HepG2 (cell line): Measurements from ENCODE around the gene TMEM187. TPM values are rescaled to one million over a fixed set of nuclear protein-coding genes. Genes with fewer than 3 reads are reported as not detected.
A peak's percentile ranks its signal among the peaks of the same experiment; 100 is the strongest.

Experiments
- BHLHE40 ChIP-seq: IDR thresholded peaks from 2 replicates; pipeline ENCODE4 v1.6.1; 2011; ENCODE audit warnings: low read length, improper control_type of control experiment
- CENPX ChIP-seq: sonication (generic); formaldehyde crosslinking; IDR thresholded peaks from 2 replicates; pipeline ENCODE4 v1.9.0; 2021; ENCODE audit warnings: mild to moderate bottlenecking, missing genetic modification reagents, moderate library complexity
- DNMT3B ChIP-seq: conservative IDR thresholded peaks from 2 replicates; pipeline ENCODE4 v1.6.1; 2016; ENCODE audit warnings: missing biosample characterization, control low read depth
- ELF3 ChIP-seq: IDR thresholded peaks from 2 replicates; pipeline ENCODE4 v1.6.1; 2016; ENCODE audit warnings: missing genetic modification reagents, missing compliant biosample characterization
- JUND ChIP-seq: sonication (generic); formaldehyde crosslinking; IDR thresholded peaks from 2 replicates; pipeline ENCODE4 v1.8.0; 2022; ENCODE audit warnings: mild to moderate bottlenecking, missing genetic modification reagents
- MAFK ChIP-seq, 2 experiments: IDR thresholded peaks in 1 of 2; conservative IDR thresholded peaks in 1 of 2; 2 replicates each; pipeline ENCODE4 v1.6.1; 2011; ENCODE audit warnings: improper control_type of control experiment in 2 of 2, low read length in 2 of 2
- RFXAP ChIP-seq: sonication (generic); formaldehyde crosslinking; IDR thresholded peaks from 2 replicates; pipeline ENCODE4 v1.4.0; 2020; ENCODE audit warnings: missing genetic modification reagents, borderline replicate concordance
- SOX5 ChIP-seq: IDR thresholded peaks from 2 replicates; pipeline ENCODE4 v1.6.1; 2016; ENCODE audit warnings: borderline replicate concordance
- SRY ChIP-seq: sonication (generic); formaldehyde crosslinking; IDR thresholded peaks from 2 replicates; pipeline ENCODE4 v1.8.0; 2022; ENCODE audit warnings: mild to moderate bottlenecking, missing genetic modification reagents
- SUZ12 ChIP-seq: fragments of 150-350 bp; IDR thresholded peaks from 2 replicates; pipeline ENCODE4 v1.6.1; 2014; ENCODE audit warnings: low read depth, low read length
- TRIM24 ChIP-seq: sonication (generic); formaldehyde crosslinking; IDR thresholded peaks from 2 replicates; pipeline ENCODE4 v1.8.0; 2022; ENCODE audit warnings: mild to moderate bottlenecking, missing genetic modification reagents
- ZFP41 ChIP-seq: sonication (generic); formaldehyde crosslinking; IDR thresholded peaks from 2 replicates; pipeline ENCODE4 v1.4.0; 2020; ENCODE audit warnings: mild to moderate bottlenecking, missing genetic modification reagents, borderline replicate concordance
- ZKSCAN5 ChIP-seq: sonication (generic); formaldehyde crosslinking; IDR thresholded peaks from 2 replicates; pipeline ENCODE4 v1.5.1; 2020; ENCODE audit warnings: mild to moderate bottlenecking, missing genetic modification reagents
- ZNF121 ChIP-seq: sonication (generic); formaldehyde crosslinking; IDR thresholded peaks from 2 replicates; pipeline ENCODE4 v1.5.0; 2020; ENCODE audit warnings: mild to moderate bottlenecking, missing genetic modification reagents
- ZNF619 ChIP-seq: sonication (generic); formaldehyde crosslinking; IDR thresholded peaks from 2 replicates; pipeline ENCODE4 v1.4.0; 2020; ENCODE audit warnings: mild to moderate bottlenecking, missing genetic modification reagents
- ZNF777 ChIP-seq: sonication (generic); formaldehyde crosslinking; IDR thresholded peaks from 2 replicates; pipeline ENCODE4 v1.4.0; 2020; ENCODE audit warnings: missing genetic modification reagents
- ZNF816 ChIP-seq: sonication (generic); formaldehyde crosslinking; IDR thresholded peaks from 2 replicates; pipeline ENCODE4 v1.8.0; 2022; ENCODE audit warnings: missing genetic modification reagents, mild to moderate bottlenecking, borderline replicate concordance
- polyA plus RNA-seq, 8 experiments: library from polyadenylated mRNA; depleted of rRNA in 3 of 8; stranded (reverse) in 7 of 8; unstranded in 1 of 8; fragments of >200 nt; fragmentation: Illumina TruSeq in 4 of 8; extraction: Trizol in 4 of 8; gene quantifications; 2 replicates each; pipeline versions ENCODE4 v1.2.1 to v1.2.3, GENCODE V29; 2011 to 2016; ENCODE audit warnings: low read depth in 4 of 8, missing spikeins in 1 of 8, mixed read lengths in 1 of 8; ENCODE audit not compliant: insufficient read depth in 1 of 8
- total RNA-seq, 5 experiments: library from RNA; depleted of rRNA; stranded (reverse); fragments of >200 nt; fragmentation: Illumina TruSeq; extraction: Trizol; gene quantifications; 2 replicates each; pipeline ENCODE4 v1.2.3, GENCODE V29; 2016; ENCODE audit warnings: low read depth in 1 of 5
- TF ChIP-seq, protein P1 (sequence below): sonication (generic); formaldehyde crosslinking; IDR thresholded peaks from 2 replicates; pipeline ENCODE4 v1.4.0; 2020; ENCODE audit warnings: missing genetic modification reagents
- TF ChIP-seq, protein P2 (sequence below): sonication (generic); formaldehyde crosslinking; IDR thresholded peaks from 2 replicates; pipeline ENCODE4 v1.4.0; 2020; ENCODE audit warnings: mild to moderate bottlenecking, missing genetic modification reagents
- TF ChIP-seq, protein P3 (sequence below): sonication (generic); formaldehyde crosslinking; IDR thresholded peaks from 2 replicates; pipeline ENCODE4 v1.4.0; 2020; ENCODE audit warnings: missing genetic modification reagents

The TMEM187 gene
- total and polyA plus RNA-seq, 2 of the 13 experiments (the other 11 are each of a cell fraction or from before 2014, with no cell fraction given): 2.2 to 6.2 TPM

DNA sequence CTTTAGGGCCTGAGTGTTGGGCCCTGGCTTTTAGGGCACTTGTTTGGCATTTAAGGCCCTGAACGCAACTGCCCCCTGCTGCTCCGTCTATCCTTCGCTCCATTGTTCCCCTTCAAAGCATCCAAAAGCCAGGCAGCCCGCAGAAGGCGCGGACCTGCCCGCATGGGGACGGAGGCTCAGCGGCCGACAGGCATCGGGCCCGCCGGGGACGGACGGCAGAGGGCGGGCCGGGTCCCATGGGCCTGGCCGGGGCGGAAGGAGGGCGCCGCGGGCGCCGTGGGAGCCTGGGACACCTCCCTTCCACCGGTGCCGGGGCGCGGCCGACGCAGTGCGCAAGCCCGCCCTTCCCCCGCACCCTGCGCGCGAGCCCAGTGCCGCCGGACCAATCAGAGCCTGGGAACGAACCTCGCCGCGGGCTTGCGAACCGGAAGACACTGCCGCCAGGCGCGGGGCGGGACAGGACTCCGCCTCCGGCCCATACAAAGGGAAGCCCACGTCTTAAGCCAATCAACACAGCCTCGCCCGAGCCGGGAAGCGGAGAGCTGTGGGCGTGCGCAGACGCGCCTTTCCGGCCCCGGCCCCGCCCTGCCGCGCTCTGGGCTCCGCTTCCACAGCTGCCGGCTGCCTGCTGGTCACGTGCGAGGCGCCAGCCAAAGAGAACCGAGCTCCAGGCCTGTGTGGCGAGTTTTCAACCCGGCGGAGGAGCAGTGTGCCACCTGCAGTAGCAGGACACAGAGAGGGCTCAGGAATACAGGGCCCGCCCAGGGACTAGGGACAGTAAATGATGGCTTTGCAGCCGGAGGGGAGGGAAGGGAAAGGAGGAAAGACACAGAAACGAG is 44.4 kb upstream of the TMEM187 start (continued):
- TF ChIP-seq, protein P1, sequence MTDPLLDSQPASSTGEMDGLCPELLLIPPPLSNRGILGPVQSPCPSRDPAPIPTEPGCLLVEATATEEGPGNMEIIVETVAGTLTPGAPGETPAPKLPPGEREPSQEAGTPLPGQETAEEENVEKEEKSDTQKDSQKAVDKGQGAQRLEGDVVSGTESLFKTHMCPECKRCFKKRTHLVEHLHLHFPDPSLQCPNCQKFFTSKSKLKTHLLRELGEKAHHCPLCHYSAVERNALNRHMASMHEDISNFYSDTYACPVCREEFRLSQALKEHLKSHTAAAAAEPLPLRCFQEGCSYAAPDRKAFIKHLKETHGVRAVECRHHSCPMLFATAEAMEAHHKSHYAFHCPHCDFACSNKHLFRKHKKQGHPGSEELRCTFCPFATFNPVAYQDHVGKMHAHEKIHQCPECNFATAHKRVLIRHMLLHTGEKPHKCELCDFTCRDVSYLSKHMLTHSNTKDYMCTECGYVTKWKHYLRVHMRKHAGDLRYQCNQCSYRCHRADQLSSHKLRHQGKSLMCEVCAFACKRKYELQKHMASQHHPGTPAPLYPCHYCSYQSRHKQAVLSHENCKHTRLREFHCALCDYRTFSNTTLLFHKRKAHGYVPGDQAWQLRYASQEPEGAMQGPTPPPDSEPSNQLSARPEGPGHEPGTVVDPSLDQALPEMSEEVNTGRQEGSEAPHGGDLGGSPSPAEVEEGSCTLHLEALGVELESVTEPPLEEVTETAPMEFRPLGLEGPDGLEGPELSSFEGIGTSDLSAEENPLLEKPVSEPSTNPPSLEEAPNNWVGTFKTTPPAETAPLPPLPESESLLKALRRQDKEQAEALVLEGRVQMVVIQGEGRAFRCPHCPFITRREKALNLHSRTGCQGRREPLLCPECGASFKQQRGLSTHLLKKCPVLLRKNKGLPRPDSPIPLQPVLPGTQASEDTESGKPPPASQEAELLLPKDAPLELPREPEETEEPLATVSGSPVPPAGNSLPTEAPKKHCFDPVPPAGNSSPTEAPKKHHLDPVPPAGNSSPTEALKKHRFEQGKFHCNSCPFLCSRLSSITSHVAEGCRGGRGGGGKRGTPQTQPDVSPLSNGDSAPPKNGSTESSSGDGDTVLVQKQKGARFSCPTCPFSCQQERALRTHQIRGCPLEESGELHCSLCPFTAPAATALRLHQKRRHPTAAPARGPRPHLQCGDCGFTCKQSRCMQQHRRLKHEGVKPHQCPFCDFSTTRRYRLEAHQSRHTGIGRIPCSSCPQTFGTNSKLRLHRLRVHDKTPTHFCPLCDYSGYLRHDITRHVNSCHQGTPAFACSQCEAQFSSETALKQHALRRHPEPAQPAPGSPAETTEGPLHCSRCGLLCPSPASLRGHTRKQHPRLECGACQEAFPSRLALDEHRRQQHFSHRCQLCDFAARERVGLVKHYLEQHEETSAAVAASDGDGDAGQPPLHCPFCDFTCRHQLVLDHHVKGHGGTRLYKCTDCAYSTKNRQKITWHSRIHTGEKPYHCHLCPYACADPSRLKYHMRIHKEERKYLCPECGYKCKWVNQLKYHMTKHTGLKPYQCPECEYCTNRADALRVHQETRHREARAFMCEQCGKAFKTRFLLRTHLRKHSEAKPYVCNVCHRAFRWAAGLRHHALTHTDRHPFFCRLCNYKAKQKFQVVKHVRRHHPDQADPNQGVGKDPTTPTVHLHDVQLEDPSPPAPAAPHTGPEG: no peak; the same call in 1 of the 2 replicates
- TF ChIP-seq ZNF777 (CRISPR knock-in tag) (peak; percentile 53; the same call in 1 of the 2 replicates), ELF3 (CRISPR knock-in tag) (no peak; the same call in 1 of the 2 replicates), ZKSCAN5 (CRISPR knock-in tag) (no peak), ZNF121 (CRISPR knock-in tag) (no peak), JUND (CRISPR knock-in tag) (no peak), MAFK (conservative IDR thresholded peaks at IDR 0.05 in 1 of 2, IDR thresholded peaks at IDR 0.05 in 1 of 2; ENCODE audit: low read length in 2 of 2) (no peak), ZNF816 (CRISPR knock-in tag) (no peak), BHLHE40 (peak; percentile 89), ZNF619 (CRISPR knock-in tag) (no peak), ZFP41 (CRISPR knock-in tag) (no peak), SRY (0 out of 2 replicates have a peak, but pooled peaks have one; percentile 64), CENPX (CRISPR knock-in tag) (no peak), SUZ12 (no peak), SOX5 (CRISPR knock-in tag) (peak; percentile 34; the same call in 1 of the 2 replicates), RFXAP (CRISPR knock-in tag) (no peak), TRIM24 (CRISPR knock-in tag) (no peak), DNMT3B (CRISPR knock-in tag) (no peak)
- TF ChIP-seq, protein P2, sequence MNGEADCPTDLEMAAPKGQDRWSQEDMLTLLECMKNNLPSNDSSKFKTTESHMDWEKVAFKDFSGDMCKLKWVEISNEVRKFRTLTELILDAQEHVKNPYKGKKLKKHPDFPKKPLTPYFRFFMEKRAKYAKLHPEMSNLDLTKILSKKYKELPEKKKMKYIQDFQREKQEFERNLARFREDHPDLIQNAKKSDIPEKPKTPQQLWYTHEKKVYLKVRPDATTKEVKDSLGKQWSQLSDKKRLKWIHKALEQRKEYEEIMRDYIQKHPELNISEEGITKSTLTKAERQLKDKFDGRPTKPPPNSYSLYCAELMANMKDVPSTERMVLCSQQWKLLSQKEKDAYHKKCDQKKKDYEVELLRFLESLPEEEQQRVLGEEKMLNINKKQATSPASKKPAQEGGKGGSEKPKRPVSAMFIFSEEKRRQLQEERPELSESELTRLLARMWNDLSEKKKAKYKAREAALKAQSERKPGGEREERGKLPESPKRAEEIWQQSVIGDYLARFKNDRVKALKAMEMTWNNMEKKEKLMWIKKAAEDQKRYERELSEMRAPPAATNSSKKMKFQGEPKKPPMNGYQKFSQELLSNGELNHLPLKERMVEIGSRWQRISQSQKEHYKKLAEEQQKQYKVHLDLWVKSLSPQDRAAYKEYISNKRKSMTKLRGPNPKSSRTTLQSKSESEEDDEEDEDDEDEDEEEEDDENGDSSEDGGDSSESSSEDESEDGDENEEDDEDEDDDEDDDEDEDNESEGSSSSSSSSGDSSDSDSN (CRISPR knock-in tag): peak; percentile 31; the same call in 1 of the 2 replicates
- TF ChIP-seq, protein P3, sequence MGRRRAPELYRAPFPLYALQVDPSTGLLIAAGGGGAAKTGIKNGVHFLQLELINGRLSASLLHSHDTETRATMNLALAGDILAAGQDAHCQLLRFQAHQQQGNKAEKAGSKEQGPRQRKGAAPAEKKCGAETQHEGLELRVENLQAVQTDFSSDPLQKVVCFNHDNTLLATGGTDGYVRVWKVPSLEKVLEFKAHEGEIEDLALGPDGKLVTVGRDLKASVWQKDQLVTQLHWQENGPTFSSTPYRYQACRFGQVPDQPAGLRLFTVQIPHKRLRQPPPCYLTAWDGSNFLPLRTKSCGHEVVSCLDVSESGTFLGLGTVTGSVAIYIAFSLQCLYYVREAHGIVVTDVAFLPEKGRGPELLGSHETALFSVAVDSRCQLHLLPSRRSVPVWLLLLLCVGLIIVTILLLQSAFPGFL: no peak
